GM18858 (cell line): Measurements from ENCODE around the gene CARD14.
"Not testable (repeated sequence)": the region's sequence is repeated elsewhere in the genome, so short reads cannot be mapped to it uniquely, and the experiment has no call there.

Source experiments
- ATAC-seq: cut with Tn5 transposase; IDR thresholded peaks from one replicate; pipeline ENCODE4 v1.9.1; 2021; ENCODE audit not compliant: unreplicated experiment

CARD14 gene

GRCh38 chr17:80222376-80223141 is 52.7 kb downstream of the CARD14 start:
- no peak for ATAC-seq

DNA sequence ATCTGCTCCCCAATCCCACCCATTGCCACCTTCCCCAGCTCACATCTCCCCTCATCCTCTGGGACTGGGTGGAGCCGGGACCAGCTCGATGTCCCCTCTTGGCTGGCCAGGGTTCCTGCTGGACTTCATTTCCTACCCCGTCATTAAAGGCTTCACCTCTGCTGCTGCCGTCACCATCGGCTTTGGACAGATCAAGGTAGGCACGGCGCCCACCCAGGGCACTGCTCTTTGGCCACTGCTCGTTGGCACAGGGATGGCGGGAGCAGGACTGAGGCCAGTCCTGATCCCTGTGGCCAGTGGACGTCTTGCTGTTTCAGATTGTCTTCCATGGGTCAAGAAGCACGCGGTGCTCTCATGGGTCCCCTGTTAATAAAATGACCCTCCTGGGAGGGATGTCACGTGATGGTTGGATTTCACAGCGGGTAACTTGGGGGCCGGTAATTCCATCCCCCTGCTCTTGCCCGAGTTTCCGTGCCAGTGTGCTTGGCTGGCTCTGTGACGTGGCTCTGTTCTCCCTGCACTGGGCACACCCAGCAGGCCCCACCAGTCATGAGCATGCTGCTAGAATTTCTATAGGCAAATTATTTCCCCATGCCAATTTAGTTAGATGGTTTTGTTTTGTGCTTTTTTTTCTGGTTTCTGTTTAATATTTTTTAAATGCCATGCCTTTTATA is 53.4 kb downstream of the CARD14 start:
- no peak for ATAC-seq

- no peak for ATAC-seq
Measured at GRCh38 chr17:80223838-80224497, 54.1 kb downstream of the CARD14 start.

DNA sequence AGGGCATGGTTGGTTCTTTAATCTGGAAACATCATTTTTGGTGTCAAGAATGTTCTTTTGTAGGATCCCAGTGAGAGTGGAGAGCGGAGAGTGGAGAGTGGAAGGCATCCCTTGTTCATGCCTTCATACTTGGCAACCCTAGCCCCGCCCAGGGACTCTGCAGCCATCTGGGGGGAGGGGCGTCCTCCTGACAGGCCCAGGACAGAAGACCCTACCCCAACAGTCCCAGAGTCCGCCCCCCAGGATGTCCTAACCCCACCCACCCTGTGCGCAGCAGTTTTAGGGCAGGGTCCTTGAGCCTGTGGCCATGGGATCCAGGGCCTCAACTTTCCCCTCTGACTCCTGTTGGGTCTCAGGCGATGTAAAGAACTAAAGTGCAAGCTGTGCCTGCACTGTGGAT is 54.9 kb downstream of the CARD14 start:
- no peak for ATAC-seq

GRCh38 chr17:80225230-80225629 is 55.4 kb downstream of the CARD14 start:
- ATAC-seq: no peak

GRCh38 chr17:80227156-80227555 is 57.3 kb downstream of the CARD14 start:
- no peak for ATAC-seq

- no peak for ATAC-seq
Measured at GRCh38 chr17:80227666-80228065, 57.8 kb downstream of the CARD14 start.

- ATAC-seq: no peak
Measured at GRCh38 chr17:80228477-80228876, 58.6 kb downstream of the CARD14 start.

- no peak for ATAC-seq
Measured at GRCh38 chr17:80229011-80229410, 59.2 kb downstream of the CARD14 start.

GRCh38 chr17:80232438-80232837 is 62.6 kb downstream of the CARD14 start:
- no peak for ATAC-seq

DNA sequence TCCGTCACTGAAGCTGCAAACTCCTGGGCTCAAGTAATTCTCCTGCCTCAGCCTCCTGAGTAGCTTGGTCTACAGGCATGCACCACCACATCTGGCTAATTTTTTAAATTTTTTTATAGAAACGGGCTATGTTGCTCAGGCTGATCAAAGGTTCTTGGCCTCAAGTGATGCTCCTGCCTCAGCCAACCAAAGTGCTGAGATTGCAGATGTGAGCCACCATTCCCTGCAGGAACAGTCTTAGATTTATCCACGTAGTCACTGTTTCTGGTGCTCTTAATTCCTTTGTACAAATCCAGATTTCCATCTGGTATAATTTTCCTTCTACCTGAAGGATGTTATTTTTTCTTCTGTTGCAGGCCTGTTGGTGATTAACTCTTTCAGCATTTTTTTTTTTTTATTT is 63.4 kb downstream of the CARD14 start:
- ATAC-seq: no peak

GRCh38 chr17:80236911-80237310 is 67.1 kb downstream of the CARD14 start:
- no peak for ATAC-seq

- no peak for ATAC-seq
Measured at GRCh38 chr17:80237386-80237785, 67.6 kb downstream of the CARD14 start.

DNA sequence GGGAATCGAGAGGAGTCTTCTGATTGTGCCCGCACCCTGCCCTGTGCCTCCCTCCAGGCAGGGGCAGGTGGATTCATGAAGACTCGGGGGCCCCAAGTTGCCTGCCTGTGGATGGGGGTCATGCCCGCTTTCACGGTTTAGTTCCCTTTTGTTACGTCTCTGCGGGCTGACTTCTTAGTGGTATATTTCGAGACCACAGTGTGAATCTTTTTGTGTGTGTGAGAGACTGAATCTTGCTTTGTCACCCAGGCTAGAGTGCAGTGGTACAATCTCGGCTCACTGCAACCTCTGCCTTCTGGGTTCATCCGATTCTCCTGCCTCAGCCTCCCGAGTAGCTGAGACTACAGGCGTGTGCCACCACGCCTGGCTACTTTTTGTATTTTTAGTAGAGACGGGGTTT is 72.7 kb downstream of the CARD14 start:
- ATAC-seq: no peak

DNA sequence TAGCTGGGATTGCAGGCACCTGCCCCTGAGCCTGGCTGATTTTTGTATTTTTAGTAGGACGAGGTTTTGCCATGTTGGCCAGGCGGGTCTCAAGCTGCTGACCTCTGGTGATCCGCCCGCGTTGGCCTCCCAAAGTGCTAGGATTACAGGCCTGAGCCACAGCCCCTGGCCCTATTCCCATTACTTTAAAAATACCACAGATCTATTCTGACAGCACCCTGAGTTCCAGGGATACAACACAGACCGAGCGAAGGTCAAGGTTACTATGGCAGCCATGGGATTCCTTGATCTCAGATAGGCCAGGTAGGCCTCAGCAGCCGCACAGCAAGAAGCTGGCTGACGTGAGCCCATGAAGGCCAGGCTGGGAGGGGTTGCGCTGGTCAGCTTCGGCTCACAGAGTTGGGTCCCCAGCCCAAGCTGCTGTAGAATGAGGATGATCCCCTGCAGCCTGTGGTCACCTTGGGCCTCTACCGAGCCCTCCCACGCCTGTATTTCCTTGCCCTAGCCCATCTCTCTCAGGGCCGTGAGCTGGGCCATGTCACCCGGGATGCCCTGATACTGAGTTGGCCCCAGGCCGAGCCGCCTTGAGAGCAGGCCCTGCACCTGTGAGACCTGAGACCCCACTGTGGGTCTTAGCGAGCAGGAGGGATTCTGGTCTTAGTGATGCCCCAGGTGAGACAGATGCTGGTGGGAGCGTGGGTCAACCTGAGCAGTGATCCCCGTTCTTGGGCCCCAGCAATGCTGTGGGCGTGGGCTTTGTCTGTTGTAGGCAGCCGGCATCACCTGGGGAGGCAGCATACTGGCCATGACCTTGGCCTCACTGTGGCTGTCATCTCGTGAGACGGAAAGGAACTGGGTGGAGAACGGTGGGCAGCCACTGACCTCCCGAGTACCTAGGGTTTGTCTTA is 74.0 kb downstream of the CARD14 start:
- ATAC-seq: no peak

GRCh38 chr17:80244448-80244847 is 74.6 kb downstream of the CARD14 start:
- not testable (repeated sequence) for ATAC-seq

GRCh38 chr17:80244871-80245509 is 75.2 kb downstream of the CARD14 start:
- ATAC-seq: no peak

DNA sequence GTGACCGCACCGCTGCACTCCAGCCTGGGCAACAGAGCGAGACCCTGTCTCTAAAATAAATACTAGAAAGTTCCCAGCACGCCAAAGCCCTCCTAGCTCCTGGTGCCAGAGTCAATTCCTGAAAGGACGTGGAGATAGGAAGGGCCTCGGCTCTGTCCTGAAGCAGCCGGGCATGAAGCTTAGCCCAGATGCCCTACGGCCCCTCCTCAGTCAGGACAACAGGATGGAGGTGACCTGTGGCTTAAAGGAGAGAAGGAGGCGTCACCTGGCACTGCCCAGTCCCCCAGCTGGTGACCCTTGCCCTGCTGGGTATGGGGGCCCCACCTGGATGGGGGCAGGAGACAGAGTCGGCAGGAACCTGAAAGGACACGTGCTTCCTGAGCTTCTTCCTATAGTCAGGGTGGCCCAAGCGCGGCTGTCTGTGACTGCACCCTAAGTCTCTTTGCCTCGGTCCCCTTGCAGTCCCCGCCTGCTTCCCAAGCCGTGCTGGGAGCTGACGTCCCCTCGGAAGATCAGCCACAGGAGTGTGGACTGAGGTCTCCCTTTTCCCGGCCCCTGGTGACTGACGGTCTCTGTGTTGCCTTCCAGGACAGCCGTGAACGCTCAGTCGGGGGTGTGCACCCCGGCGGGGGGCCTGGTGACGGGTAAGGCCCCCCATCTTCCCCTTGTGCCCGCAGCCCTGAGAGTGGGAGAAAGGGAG is 75.9 kb downstream of the CARD14 start:
- no peak for ATAC-seq

- ATAC-seq: no peak
Measured at GRCh38 chr17:80246266-80246681, 76.4 kb downstream of the CARD14 start.

DNA sequence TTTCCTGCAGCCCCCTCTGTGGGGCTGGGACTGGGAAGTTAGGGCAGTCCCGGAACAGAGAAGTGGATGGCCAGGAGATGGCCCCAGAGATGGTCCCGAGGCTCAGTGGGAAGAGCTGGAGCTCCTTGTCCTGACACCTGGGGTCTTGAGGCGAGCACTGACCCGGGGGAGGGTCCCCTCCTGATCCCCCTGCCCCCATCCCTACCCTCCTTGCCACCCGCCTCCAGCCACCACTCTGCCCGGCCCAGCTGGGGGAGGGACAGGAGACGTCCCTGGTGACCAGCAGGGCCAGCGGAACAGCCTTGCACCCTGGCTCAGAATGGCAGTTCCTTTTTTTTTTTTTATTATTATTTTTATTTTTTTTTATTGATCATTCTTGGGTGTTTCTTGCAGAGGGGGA is 76.9 kb downstream of the CARD14 start:
- no peak for ATAC-seq
